GM10847 (cell line): ENCODE results near the gene MEAF6.
A peak's percentile ranks its signal among the peaks of the same experiment; 100 is the strongest.

Source experiments
- POLR2A ChIP-seq: IDR thresholded peaks from 2 replicates; pipeline ENCODE4 v1.6.1; 2011; ENCODE audit not compliant: insufficient read length; ENCODE audit errors: extremely low read depth

Gene MEAF6

GRCh38 chr1:37479255-37480124, 35.1 kb downstream of the MEAF6 start:
- peak; percentile 31 for TF ChIP-seq POLR2A

GRCh38 chr1:37478890-37479254, 35.7 kb downstream of the MEAF6 start:
- no peak for TF ChIP-seq POLR2A

GRCh38 chr1:37478451-37478881, 36.1 kb downstream of the MEAF6 start:
- TF ChIP-seq POLR2A: peak; percentile 21

DNA sequence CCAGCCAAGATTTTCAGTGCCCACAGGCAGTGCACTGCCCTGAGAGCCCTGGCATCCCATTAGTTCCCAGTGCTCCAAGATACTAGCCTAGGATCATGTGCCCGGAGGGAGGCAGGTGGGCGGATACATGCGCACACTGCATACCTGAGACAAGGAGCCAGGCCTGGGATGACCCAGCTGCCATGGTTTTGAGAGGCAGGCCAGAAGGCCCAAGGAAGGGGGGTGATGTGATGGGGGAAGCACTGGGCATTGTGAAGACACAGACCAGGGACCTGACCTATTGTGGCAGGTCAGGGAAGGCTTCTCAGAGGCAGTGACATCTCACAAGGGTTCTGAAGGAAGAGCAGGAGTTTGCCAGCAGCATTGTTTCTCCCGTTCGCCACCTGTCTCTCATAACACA, 36.6 kb downstream of the MEAF6 start:
- TF ChIP-seq POLR2A: no peak

- TF ChIP-seq POLR2A: no peak
Measured at GRCh38 chr1:37477198-37477931, 37.2 kb downstream of the MEAF6 start.

GRCh38 chr1:37476460-37477197, 37.9 kb downstream of the MEAF6 start:
- no peak for TF ChIP-seq POLR2A

GRCh38 chr1:37476087-37476452, 38.5 kb downstream of the MEAF6 start:
- TF ChIP-seq POLR2A: no peak

DNA sequence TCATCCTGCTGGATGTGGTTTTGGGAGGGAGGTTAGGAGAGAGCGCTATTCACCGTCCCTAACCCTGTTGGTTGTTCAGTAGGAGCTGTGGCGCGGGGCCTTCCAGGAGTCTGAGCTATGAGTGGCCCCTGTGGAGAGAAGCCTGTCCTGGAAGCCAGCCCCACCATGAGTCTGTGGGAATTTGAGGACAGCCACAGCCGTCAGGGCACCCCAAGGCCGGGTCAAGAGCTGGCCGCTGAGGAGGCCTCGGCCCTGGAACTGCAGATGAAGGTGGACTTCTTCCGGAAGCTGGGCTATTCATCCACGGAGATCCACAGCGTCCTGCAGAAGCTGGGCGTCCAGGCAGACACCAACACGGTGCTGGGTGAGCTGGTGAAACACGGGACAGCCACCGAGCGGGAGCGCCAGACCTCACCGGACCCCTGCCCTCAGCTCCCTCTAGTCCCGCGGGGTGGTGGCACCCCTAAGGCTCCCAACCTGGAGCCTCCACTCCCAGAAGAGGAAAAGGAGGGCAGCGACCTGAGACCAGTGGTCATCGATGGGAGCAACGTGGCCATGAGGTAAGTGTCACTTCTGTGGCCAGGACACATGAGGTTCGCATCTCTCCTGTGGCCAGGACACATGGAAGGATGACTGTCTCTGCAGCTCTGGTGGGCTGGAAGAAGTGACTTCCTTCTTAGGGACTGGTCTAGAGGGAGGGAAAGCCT, 39.0 kb downstream of the MEAF6 start:
- TF ChIP-seq POLR2A: no peak

DNA sequence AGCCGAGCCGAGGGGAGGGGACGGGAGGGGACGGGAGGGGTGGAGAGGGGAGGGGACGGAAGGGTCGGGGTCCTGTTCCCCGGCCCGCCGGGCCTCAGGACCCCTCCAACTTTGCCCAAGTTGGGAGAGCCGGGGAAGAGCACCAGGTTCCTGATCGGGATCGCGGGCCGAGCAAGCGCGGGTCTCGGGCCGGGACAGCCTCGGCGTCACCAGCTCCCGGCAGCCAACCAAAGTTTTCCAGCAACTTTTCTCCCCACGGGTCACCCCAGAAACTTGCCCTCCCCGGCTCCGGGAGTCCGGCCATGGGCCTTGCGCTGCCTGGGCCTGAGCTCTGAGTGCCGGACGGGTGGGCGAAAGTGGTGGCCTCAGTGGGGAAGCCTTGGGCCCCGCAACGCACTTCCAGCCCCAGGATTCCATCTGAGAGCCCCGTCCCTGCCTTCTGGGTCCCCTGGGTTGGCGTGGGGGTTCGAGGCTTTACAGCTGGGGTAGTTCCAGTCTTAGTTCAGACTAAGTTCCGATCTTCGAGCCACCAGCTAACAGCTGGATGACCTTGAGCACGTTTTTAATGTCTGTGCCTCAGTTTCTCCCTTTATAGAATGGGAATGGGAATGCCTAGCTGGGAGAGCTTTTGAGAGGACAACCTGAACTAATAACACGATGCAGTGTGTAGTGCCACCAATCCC, 39.7 kb downstream of the MEAF6 start:
- no peak for TF ChIP-seq POLR2A

GRCh38 chr1:37474046-37474696, 40.4 kb downstream of the MEAF6 start, which contains the start of gene ZC3H12A:
Gene ZC3H12A (plus strand): TSS chr1:37474580. CDS start chr1:37475497, 917 bp downstream.
- peak; percentile 99 for TF ChIP-seq POLR2A

- TF ChIP-seq POLR2A: no peak
Measured at GRCh38 chr1:37473431-37474045, 41.0 kb downstream of the MEAF6 start.

- no peak for TF ChIP-seq POLR2A
Measured at GRCh38 chr1:37472994-37473393, 41.6 kb downstream of the MEAF6 start.

- TF ChIP-seq POLR2A: no peak
Measured at GRCh38 chr1:37472281-37472680, 42.3 kb downstream of the MEAF6 start.
